GM12878 (cell line): ENCODE measurements around the gene POU3F2. TPM values are rescaled to one million over a fixed set of nuclear protein-coding genes. Genes with fewer than 3 reads are reported as not detected.

Experiments
- SPI1 ChIP-seq: IDR thresholded peaks from 2 replicates; pipeline ENCODE4 v1.6.1; 2011; ENCODE audit warnings: low read depth, mild to moderate bottlenecking, low read length, moderate library complexity, borderline replicate concordance; ENCODE audit not compliant: insufficient read depth
- polyA plus RNA-seq, 11 experiments: library from polyadenylated mRNA; depleted of rRNA in 4 of 11; unstranded in 6 of 11; stranded (reverse) in 5 of 11; fragments of >200 nt; fragmentation: Nextera tagmentation in 4 of 11; fragmentation: Illumina TruSeq in 1 of 11; extraction: Ambion mirVana in 4 of 11; extraction: Trizol in 1 of 11; gene quantifications; 1 replicate in 1 of 11; 2 replicates in 10 of 11; pipeline versions ENCODE4 v1.2.1 to v1.2.3, GENCODE V29; 2011 to 2016; ENCODE audit warnings: inconsistent platforms in 2 of 11, missing spikeins in 2 of 11, low read depth in 1 of 11
- total RNA-seq, 4 experiments: library from RNA; depleted of rRNA in 3 of 4; stranded (reverse); fragments of >200 nt in 3 of 4; fragmentation: Illumina TruSeq in 1 of 4; extraction: Trizol in 1 of 4; gene quantifications; 2 replicates each; pipeline versions ENCODE4 v1.2.1 to v1.2.3, GENCODE V29; 2013 to 2021
- TF ChIP-seq, protein P1 (sequence below): fragments of 450-650 bp; IDR thresholded peaks from 2 replicates; pipeline ENCODE4 v1.6.1; 2016; ENCODE audit warnings: mild to moderate bottlenecking
- TF ChIP-seq, protein P2 (sequence below): fragments of 450-650 bp; IDR thresholded peaks from 2 replicates; pipeline ENCODE4 v1.6.1; 2017; ENCODE audit warnings: antibody characterized with exemption, mild to moderate bottlenecking, moderate library complexity
- TF ChIP-seq, protein P3 (sequence below): fragments of 450-650 bp; IDR thresholded peaks from 2 replicates; pipeline ENCODE4 v1.6.1; 2017; ENCODE audit warnings: low read depth, mild to moderate bottlenecking, moderate library complexity

POU3F2 gene
- total and polyA plus RNA-seq, 10 of the 15 experiments (the other 5 are each of a cell fraction or from before 2014, with no cell fraction given) = not detected

DNA sequence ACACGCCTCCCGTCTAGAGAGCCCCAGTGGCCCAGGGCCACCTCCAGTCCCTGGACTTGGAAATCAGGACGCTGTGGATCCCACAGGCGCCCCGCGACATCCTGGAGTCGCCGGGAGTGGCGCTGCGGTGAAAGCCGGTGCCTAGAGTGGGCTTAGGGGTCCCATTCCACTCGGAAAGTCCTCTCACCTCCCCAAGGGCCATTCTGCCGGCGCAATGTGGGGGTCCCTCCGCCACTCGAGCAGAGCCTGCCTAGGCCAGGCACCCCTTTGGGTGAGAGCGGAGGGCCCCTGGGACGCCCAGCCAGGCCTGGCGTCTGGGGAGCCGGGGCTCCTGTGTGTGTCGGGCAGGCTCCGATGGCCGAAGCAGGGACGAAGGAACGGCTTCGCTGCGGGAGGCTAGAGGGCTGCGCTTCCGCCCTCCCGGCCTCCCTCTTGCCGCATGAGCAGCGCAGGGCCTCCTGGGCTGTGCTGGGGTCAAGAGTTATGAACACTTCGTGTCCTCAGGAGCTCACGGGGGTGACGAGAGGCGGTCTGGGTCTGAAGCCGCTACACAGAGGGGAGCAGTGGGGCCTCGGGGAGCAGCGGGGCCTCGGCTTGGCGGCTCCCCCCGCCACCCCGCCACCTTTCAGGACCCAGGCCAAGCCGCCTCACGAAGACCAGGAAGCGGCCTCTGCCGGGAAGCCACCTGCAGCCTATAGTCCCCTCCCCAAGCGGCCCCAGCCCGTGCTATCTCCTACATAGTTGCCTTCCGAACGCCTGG is 13.6 kb downstream of the POU3F2 start (continued):
- TF ChIP-seq, protein P1, sequence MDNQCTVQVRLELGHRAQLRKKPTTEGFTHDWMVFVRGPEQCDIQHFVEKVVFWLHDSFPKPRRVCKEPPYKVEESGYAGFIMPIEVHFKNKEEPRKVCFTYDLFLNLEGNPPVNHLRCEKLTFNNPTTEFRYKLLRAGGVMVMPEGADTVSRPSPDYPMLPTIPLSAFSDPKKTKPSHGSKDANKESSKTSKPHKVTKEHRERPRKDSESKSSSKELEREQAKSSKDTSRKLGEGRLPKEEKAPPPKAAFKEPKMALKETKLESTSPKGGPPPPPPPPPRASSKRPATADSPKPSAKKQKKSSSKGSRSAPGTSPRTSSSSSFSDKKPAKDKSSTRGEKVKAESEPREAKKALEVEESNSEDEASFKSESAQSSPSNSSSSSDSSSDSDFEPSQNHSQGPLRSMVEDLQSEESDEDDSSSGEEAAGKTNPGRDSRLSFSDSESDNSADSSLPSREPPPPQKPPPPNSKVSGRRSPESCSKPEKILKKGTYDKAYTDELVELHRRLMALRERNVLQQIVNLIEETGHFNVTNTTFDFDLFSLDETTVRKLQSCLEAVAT = no peak
- TF ChIP-seq, protein P2, sequence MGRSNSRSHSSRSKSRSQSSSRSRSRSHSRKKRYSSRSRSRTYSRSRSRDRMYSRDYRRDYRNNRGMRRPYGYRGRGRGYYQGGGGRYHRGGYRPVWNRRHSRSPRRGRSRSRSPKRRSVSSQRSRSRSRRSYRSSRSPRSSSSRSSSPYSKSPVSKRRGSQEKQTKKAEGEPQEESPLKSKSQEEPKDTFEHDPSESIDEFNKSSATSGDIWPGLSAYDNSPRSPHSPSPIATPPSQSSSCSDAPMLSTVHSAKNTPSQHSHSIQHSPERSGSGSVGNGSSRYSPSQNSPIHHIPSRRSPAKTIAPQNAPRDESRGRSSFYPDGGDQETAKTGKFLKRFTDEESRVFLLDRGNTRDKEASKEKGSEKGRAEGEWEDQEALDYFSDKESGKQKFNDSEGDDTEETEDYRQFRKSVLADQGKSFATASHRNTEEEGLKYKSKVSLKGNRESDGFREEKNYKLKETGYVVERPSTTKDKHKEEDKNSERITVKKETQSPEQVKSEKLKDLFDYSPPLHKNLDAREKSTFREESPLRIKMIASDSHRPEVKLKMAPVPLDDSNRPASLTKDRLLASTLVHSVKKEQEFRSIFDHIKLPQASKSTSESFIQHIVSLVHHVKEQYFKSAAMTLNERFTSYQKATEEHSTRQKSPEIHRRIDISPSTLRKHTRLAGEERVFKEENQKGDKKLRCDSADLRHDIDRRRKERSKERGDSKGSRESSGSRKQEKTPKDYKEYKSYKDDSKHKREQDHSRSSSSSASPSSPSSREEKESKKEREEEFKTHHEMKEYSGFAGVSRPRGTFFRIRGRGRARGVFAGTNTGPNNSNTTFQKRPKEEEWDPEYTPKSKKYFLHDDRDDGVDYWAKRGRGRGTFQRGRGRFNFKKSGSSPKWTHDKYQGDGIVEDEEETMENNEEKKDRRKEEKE = no peak
- TF ChIP-seq, protein P3, sequence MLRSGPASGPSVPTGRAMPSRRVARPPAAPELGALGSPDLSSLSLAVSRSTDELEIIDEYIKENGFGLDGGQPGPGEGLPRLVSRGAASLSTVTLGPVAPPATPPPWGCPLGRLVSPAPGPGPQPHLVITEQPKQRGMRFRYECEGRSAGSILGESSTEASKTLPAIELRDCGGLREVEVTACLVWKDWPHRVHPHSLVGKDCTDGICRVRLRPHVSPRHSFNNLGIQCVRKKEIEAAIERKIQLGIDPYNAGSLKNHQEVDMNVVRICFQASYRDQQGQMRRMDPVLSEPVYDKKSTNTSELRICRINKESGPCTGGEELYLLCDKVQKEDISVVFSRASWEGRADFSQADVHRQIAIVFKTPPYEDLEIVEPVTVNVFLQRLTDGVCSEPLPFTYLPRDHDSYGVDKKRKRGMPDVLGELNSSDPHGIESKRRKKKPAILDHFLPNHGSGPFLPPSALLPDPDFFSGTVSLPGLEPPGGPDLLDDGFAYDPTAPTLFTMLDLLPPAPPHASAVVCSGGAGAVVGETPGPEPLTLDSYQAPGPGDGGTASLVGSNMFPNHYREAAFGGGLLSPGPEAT = no peak
- TF ChIP-seq SPI1 = no peak
